Esophagus muscularis mucosa (tissue), 3 donors: Measurements from ENCODE around the gene PSMD9.

ENCODE experiments used
- CTCF ChIP-seq, 3 experiments: fragments of 200-600 bp in 2 of 3; fragments of 450-650 bp in 1 of 3; sonication (generic) in 2 of 3; IDR thresholded peaks; one replicate each; pipeline ENCODE4 v1.5.1; 2017 to 2019; ENCODE audit warnings: antibody characterized with exemption in 3 of 3, mild to moderate bottlenecking in 2 of 3, moderate library complexity in 1 of 3
- EP300 ChIP-seq: sonication (generic); formaldehyde crosslinking; IDR thresholded peaks from one replicate; pipeline ENCODE4 v1.6.1; 2017; ENCODE audit warnings: antibody characterized with exemption

GRCh38 chr12:121843236-121843982 lies 45.2 kb upstream of the PSMD9 start:
- TF ChIP-seq CTCF (IDR thresholded peaks at IDR 0.05), result no peak
- TF ChIP-seq EP300, result no peak
